HG02610 (cell line): Measurements from ENCODE around the gene CTCF.

Experiments used
- ATAC-seq: cut with Tn5 transposase; IDR thresholded peaks from one replicate; pipeline ENCODE4 v1.9.1; 2021; ENCODE audit warnings: mild to moderate bottlenecking, moderate library complexity; ENCODE audit not compliant: unreplicated experiment

Gene CTCF

GRCh38 chr16:67594256-67594915 is 32.1 kb downstream of the CTCF start:
- ATAC-seq: no peak

- no peak for ATAC-seq
Observed at GRCh38 chr16:67594956-67595355, 32.6 kb downstream of the CTCF start.

- ATAC-seq: no peak
Observed at GRCh38 chr16:67598527-67598926, 36.2 kb downstream of the CTCF start.

GRCh38 chr16:67605641-67606040 is 43.3 kb downstream of the CTCF start:
- no peak for ATAC-seq

GRCh38 chr16:67606632-67607031 is 44.3 kb downstream of the CTCF start:
- no peak for ATAC-seq

GRCh38 chr16:67608364-67608763 is 46.0 kb downstream of the CTCF start:
- no peak for ATAC-seq

GRCh38 chr16:67613808-67614207 is 51.5 kb downstream of the CTCF start:
- no peak for ATAC-seq

GRCh38 chr16:67628216-67628615 is 65.9 kb downstream of the CTCF start:
- ATAC-seq: no peak

GRCh38 chr16:67632415-67633172 is 70.3 kb downstream of the CTCF start:
- ATAC-seq: no peak

GRCh38 chr16:67636713-67637112 is 74.4 kb downstream of the CTCF start:
- ATAC-seq: no peak

- no peak for ATAC-seq
Observed at GRCh38 chr16:67637625-67638024, 75.3 kb downstream of the CTCF start.

- ATAC-seq: no peak
Observed at GRCh38 chr16:67641779-67642708, 79.7 kb downstream of the CTCF start.

- no peak for ATAC-seq
Observed at GRCh38 chr16:67644038-67644437, 81.7 kb downstream of the CTCF start.

- no peak for ATAC-seq
Observed at GRCh38 chr16:67645397-67646121, 83.2 kb downstream of the CTCF start.

GRCh38 chr16:67647111-67647651 is 84.9 kb downstream of the CTCF start:
- no peak for ATAC-seq

GRCh38 chr16:67647681-67648080 is 85.4 kb downstream of the CTCF start:
- ATAC-seq: no peak

- no peak for ATAC-seq
Observed at GRCh38 chr16:67648088-67648763, 85.9 kb downstream of the CTCF start.

GRCh38 chr16:67648764-67649407 is 86.6 kb downstream of the CTCF start:
- no peak for ATAC-seq

- no peak for ATAC-seq
Observed at GRCh38 chr16:67649494-67649931, 87.2 kb downstream of the CTCF start.
